CD4-positive, alpha-beta T cell treated with Interleukin-6 for 4 hours (primary cell): ENCODE data around the gene KRT76.
"Not testable (repeated sequence)": the region's sequence is repeated elsewhere in the genome, so short reads cannot be mapped to it uniquely, and the experiment has no call there.

Experiments used
- DNase-seq: peaks from one replicate; pipeline ENCODE4 v3.0.0-alpha.2; 2020; ENCODE audit warnings: mixed read lengths

The KRT76 gene

GRCh38 chr12:52757449-52758176 lies 19.5 kb downstream of the KRT76 start:
- DNase-seq, result no peak

DNA sequence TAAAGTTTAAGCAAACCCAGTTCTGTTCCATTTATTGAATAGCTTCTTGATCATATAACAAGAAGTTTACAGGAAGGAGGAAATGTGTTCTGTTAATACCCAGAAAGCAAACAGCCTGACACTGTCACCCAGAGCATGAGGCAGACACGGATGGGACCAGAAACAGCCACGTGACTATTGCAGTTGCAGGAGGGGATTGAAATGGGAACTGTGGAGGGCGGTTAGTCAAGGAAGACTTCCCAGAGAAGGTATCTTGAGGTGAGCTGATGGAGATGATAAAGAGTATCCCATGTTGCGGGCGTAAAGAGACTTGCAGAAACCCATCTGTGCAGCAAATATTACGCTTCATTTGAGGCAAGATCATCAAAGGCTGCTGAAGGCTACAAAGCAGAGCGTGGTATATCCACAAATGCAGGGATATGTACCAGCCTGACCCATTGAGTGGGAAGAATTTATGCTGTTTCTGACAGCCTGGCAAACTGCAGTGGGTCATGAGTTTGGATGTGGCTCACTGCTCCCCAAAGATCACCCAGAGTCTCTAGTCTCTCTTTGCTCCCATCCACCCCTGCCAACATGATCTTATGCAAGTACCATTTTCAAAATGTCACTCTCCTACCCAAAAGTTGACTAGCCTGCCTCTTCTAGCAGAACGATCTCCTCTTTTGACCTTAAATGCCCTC lies 20.7 kb downstream of the KRT76 start:
- DNase-seq, result no peak

GRCh38 chr12:52755533-52755932 lies 21.6 kb downstream of the KRT76 start:
- no peak for DNase-seq

DNA sequence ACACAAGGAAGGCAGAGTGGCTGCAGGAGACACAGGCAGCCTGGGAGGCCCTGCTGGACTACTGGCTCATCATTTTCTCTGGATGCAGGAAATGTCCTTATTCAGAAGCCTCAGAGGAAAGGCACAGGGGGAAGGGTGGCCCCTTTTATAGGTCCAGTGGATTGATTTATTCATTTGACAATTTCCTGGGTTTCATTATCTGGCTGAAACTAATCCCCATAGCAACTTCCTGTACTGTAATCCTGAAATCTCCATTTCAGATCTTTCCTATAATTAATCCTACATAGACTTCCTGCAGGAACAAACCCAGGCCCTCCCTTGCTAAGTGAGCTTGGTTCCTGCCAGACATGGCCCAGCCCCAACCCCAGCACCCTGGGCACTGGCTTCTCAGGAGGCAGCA lies 23.0 kb downstream of the KRT76 start:
- no peak for DNase-seq

- no peak for DNase-seq
These were observed 23.9 kb downstream of the KRT76 start for GRCh38 chr12:52753283-52753682.

- DNase-seq, result no peak
These were observed 24.6 kb downstream of the KRT76 start for GRCh38 chr12:52752516-52752915.

GRCh38 chr12:52751795-52752194 lies 25.4 kb downstream of the KRT76 start:
- DNase-seq, result no peak

DNA sequence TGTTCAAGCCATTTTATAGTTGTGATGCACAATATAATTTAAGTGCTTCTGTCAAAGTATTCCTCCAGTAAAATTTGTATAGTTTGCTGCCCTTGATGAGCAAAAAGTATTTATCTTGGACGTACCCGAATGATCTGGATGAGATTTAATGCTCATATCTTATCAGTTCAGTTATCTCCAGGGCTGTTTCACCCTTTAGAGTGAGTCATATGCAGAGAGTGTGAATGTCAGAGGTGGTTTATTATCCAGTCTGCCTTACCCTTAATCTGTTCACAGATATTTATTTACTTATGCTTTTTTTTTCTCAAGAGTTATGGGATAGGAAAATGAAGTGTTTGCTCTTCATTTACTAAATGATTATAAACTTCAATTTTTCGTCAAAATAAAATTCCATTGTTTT lies 26.6 kb downstream of the KRT76 start:
- not testable (repeated sequence) for DNase-seq

DNA sequence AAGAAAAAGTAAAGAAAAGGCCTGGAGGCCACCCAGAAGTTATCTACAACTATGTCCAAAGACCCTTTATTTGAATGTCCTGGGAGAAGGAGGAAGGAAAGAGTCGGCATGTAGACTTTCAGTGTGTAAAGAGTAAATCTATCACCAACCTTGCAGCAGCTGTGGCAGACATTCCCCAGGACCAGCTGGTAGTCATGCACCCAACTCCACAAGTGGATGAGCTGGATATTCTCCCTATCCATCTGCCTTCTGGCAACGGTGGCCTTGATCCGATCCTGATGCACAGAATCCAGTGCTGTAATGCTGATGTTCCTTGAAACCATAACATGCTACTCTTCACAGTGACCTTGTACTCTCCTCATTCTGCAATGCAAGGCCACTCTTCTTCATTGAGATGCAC lies 27.3 kb downstream of the KRT76 start:
- no peak for DNase-seq

DNA sequence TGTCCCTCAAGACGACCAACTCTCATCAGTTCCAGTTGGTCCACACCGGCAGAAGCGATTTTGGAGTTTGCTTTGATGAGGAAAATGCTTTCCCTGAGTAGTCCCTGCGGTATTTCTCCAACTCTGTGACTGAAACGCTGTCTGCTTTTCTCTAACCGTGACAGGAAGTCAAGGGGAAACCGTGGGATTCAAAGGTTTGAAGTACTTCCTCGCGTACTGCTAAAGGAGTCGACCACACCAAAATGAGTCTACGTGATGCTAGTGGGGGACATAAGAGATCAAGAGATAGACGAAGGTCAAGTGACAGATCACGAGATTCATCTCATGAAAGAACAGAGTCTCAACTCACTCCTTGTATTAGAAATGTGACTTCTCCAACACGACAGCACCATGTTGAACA lies 28.6 kb downstream of the KRT76 start:
- DNase-seq, result peak; percentile 2

DNA sequence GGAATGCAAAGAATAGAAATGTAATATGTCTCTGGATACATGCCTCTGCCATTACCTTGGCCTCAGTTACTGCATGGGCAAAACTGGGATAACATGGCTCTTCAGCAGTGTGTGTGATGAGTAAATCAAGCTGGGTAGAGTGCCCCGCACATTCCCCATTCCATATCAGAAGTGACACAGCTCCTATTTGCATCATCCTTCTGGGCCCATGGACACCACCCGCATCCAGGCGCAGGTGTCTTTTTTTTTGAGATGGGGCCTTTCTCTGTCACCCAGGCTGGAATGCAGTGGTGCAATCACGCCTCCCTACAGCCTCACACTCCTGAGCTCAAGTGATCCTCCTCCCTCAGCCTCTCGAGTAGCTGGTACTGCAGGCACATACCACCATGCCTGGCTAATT lies 31.6 kb downstream of the KRT76 start:
- DNase-seq, result no peak

GRCh38 chr12:52744493-52745156 lies 32.5 kb downstream of the KRT76 start:
- no peak for DNase-seq

DNA sequence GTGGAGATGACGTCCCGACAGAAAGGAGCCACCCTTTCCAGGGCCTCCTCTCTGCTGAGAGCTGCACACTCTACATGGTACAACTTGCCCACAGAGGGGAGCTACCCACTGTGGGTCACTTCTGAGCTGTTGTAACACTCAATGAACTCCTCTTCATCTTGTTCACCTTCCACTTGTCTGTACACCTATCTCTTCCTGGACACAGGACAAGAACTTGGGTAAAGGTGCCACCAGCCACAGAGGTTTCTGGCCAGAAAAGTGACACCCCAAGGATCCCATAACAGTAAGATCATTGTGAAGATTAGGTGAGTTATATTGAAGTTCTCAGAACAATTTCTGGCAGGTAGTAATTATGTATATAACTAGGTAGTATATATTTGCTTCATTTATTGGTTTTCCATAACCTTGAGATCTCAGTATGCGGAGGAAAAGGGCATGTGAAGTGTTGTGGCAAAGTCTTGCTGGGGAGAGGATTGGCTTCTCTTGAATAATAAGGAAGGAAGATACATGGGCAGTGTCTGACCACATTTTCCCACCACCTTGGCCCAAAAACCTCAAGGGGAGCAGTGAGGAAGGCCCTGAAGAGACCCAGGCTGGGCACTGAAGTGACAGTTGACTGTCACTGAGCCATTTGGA lies 34.2 kb downstream of the KRT76 start:
- DNase-seq, result no peak

DNA sequence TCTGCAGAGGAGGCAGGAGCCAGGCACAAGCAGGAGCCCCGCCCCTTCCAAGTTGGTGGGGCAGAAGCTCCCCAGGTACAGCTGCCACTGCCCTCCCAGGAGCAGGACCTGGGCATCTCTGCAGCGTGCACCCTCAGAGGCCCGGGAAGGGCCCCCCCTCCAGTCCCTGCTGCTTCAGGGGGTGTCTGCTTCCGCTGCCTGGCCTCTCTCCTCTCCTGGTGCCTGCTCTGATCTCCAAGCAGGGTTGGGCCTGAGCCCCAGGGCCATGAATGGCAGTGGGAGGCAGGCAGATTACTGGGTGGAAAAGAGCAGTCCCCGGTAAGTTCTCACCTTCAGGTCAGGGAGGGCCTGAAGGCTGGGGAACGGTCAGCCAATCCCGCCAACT lies 35.0 kb downstream of the KRT76 start:
- no peak for DNase-seq

DNA sequence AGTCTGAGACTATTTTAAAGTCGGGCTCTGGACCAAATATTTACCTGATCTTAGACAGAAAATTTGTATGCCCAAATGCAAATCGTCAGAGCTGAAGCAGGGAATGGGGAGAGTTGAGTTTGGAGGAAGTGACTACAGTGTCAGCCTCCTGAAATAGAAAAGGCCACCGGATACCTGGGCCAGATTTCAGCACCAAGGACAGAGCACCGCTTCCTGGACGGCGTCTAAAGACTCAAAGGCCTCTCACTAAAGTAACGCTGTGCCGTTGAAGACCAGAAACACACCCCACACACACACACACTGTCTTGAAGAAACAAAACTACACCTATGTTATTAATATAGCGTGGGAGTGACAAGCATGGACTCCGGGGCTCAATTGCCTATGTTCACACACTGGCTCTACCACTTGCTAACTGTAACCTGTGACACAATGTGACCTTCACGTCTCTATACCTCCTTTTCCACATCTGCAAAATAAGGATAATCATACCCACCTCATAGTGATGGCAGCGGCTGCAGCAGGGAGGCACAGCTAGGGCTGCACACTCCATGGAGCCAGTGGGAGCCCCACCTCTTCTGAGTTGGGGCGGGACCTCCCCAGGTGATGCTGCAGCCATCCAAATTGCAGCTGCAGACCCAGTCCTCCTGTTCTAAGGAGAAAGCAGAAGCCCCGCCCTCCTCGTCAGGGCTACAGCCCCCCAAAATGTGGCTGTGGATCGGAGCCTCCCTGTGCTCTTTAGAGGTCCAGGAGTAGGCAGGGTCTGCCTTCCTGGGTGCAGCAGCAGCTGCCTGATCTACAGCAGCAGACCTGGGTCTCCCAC lies 35.6 kb downstream of the KRT76 start:
- peak; percentile 73 for DNase-seq

- no peak for DNase-seq
These were observed 36.6 kb downstream of the KRT76 start for GRCh38 chr12:52740584-52740983.

DNA sequence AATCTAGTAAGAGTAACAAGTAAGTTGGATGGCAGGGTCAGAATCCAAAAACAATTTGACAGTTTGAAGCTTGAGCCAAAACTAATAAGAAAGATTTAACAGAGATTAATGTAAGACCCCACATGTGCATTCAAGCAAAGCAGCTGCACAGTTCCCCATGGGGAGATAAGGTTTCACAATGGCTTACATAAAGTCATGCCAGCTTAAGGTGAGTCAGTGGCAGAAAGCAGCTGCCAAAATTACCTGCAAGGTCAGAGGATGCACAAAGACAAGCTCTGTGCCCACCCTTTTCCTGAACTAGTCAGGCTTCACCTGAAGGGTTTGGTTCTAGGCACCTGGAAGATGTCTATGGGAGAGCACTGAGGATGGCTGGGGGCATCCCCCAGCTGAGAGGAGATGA lies 37.2 kb downstream of the KRT76 start:
- DNase-seq, result no peak

GRCh38 chr12:52735816-52736632 lies 41.1 kb downstream of the KRT76 start:
- no peak for DNase-seq

GRCh38 chr12:52735106-52735505 lies 42.0 kb downstream of the KRT76 start:
- DNase-seq, result no peak

DNA sequence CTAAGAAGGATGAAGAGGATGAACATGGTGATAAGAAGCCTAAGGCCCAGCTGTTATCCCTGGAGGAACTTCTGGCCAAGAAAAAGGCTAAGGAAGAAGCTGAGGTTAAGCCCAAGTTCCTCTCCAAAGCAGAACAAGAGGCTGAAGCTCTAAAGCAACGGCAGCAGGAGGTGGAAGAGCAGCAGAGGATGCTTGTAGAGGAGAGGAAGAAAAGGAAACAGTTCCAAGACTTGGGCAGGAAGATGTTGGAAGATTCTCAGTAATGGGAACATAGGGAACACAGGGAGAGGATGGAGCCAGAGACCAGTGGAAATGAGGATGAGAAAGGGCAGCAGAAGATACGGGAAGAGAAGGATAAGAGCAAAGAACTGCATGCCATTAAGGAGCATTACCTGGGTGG lies 46.4 kb downstream of the KRT76 start:
- DNase-seq, result no peak

DNA sequence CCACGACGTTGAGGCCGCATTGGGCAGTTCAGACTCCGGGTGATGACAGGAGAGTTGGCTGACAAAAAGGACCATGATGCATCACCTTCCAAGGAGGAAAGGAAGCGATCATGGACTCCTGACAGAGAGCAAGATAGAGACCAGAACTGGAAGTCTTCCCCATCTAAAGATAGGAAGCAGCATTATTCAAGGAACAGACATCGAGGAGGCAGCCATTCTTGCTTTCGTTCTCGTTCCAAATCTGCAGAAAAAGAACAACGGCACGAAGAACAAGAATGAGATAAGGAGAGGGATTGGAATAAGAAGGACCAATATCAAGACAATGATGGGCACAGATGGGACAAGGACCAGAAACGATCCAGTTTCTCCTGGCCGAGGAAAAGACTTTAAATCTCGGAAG lies 46.8 kb downstream of the KRT76 start:
- no peak for DNase-seq

- DNase-seq, result no peak
These were observed 48.0 kb downstream of the KRT76 start for GRCh38 chr12:52729147-52729546.
